NCI-H1092 (cell line): ENCODE measurements around the gene TRAP1.
"Not testable (repeated sequence)": the region's sequence is repeated elsewhere in the genome, so short reads cannot be mapped to it uniquely, and the experiment has no call there.

Experiments used
- DNase-seq: peaks from one replicate; lab custom pipeline; 2025; lab: John Stamatoyannopoulos, UW

The TRAP1 gene

DNA sequence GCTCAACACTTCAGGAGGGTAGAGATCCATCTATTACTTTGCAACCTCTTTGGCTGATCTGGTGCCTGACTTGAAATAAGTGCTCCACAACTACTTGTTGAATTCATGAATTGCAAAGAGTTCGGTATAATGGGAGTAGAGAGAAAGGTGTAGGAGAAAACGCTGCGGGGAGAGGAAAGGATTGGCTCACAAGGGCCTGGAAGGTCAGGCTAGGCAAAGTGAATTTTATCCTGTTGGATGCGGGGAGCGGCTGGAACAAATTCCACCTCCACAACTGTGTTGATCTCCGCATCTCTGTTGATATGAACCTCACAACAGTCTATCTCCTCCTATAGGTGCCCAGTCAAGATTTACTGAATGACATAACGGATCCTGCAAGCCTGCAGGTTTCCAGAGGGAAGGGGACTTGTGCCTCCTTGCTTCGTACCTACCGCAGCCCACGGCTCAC is 106.6 kb downstream of the TRAP1 start:
- DNase-seq, result no peak

DNA sequence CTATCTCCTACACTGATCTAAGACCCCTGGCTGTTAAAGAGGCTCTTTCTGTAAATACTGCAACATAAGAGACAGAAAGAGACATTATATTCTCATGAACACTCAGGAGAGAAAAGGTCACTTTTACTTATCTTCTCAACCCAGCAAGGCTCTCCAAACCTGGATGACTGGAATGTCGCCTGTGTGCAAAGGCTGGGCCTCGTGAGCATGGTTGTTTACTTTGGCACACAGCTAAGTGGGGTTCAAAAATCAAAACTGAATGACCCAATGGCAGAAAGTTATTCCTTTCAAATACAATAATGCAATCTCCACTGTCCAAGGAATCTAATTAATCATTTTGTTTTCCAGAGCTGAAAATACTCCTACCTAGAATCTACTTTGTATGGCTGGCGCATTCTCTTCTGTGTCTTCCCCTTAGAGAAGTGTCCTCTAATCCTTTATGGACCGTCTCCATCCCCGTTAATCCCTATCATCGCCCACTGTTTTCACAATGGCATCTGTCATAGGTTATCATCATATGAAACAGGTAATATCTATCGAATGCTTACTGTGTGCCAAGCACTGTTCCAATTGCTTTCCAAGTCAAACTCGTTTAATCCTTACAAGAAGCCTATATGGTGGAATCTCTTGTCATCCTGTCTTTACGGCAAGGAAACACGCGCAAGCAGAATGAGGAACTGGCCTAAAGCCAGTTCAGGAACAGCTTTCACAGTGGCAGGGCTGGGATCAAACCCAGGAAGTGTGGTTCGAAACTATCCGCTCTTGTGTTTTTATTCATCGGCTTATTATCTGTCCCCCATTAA is 107.2 kb downstream of the TRAP1 start:
- DNase-seq, result no peak

DNA sequence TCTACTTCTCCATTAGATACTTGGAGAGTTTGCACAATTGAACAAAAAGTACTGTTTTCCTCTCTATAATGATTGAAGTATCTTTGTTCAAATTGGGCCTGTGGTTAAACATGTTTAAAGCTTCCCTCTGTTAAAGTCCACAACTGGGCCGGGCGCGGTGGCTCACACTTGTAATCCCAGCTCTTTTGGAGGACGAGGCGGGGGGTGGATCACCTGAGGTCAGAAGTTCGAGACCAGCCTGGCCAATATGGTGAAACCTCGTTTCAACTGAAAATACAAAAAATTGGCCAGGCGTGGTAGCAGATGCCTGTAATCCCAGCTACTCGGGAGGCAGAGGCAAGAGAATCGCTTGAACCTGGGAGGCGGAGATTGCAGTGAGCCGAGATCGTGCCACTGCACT is 108.3 kb downstream of the TRAP1 start:
- DNase-seq, result not testable (repeated sequence)

DNA sequence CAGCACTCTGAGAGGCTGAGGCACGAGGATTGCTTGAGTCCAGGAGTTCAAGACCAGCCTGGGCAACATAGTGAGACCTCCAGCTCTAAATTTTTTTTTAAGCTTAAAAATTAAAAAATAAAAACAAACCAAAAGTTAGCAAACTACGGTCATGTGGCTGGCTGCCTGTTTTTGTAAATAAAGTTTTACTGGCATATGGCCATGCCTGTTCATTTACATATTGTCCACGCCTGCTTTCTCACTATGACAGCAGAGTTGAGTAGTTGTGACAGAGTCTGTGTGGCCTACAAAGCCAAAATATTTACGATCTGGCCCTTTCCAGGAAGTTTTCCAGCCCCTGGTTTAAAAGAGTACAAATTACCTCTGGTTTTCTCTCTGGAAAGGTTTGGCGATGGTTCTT is 109.3 kb downstream of the TRAP1 start:
- DNase-seq, result no peak
